GM23338 (cell line): ENCODE measurements around the gene WDR44. TPM values are rescaled to one million over a fixed set of nuclear protein-coding genes. Genes with fewer than 3 reads are reported as not detected.
"Not testable (repeated sequence)": the region's sequence is repeated elsewhere in the genome, so short reads cannot be mapped to it uniquely, and the experiment has no call there.

Experiments
- ATAC-seq: fragments of 200-7000 bp; cut with Tn5 transposase; 3 replicates; pipeline ENCODE4 v1.9.1; 2020
- DNase-seq: peaks from one replicate; pipeline ENCODE4 v3.0.0-alpha.2; 2015; ENCODE audit warnings: low spot score
- H2AFZ ChIP-seq: fragments of 200-600 bp; sonication (generic); 2 replicates; pipeline ENCODE4 v1.8.0; 2016; ENCODE audit warnings: antibody characterized with exemption, mild to moderate bottlenecking, moderate library complexity
- H3F3A ChIP-seq: fragments of 200-600 bp; sonication (generic); replicated peaks from 2 replicates; pipeline ENCODE4 v1.8.0; 2017; ENCODE audit warnings: antibody characterized with exemption, mixed run types, low read depth
- H3K27ac ChIP-seq: fragments of 200-600 bp; sonication (generic); 2 replicates; pipeline ENCODE4 v1.6.1; 2016; ENCODE audit warnings: low read depth
- H3K27me3 ChIP-seq: fragments of 200-600 bp; sonication (generic); 2 replicates; pipeline ENCODE4 v1.8.0; 2016; ENCODE audit warnings: mild to moderate bottlenecking, mixed run types, moderate library complexity; ENCODE audit not compliant: insufficient read depth
- H3K36me3 ChIP-seq: fragments of 200-600 bp; sonication (generic); 2 replicates; pipeline ENCODE4 v1.8.0; 2016; ENCODE audit warnings: mild to moderate bottlenecking; ENCODE audit not compliant: insufficient read depth
- H3K4me1 ChIP-seq: fragments of 200-600 bp; sonication (generic); 2 replicates; pipeline ENCODE4 v1.8.0; 2016; ENCODE audit warnings: mild to moderate bottlenecking, moderate library complexity; ENCODE audit not compliant: insufficient read depth
- H3K4me2 ChIP-seq: fragments of 200-600 bp; sonication (generic); 2 replicates; pipeline ENCODE4 v1.7.1; 2017; ENCODE audit warnings: mixed run types
- H3K4me3 ChIP-seq: fragments of 200-600 bp; sonication (generic); 2 replicates; pipeline ENCODE4 v1.6.1; 2016; ENCODE audit warnings: mixed run types
- H3K79me2 ChIP-seq: fragments of 200-600 bp; sonication (generic); replicated peaks from 2 replicates; pipeline ENCODE4 v1.8.0; 2017; ENCODE audit warnings: mild to moderate bottlenecking; ENCODE audit not compliant: insufficient read depth
- H3K9me2 ChIP-seq: fragments of 200-600 bp; sonication (generic); 2 replicates; pipeline ENCODE4 v1.8.0; 2017; ENCODE audit not compliant: insufficient read depth
- H4K20me1 ChIP-seq: fragments of 200-600 bp; sonication (generic); replicated peaks from 2 replicates; pipeline ENCODE4 v1.8.0; 2017; ENCODE audit warnings: mild to moderate bottlenecking; ENCODE audit not compliant: insufficient read depth
- H3K27ac Mint-ChIP-seq: 2 replicates; pipeline ENCODE4 v1.8.0; 2020; ENCODE audit warnings: inconsistent platforms, mild to moderate bottlenecking, moderate library complexity, mixed read lengths
- H3K27me3 Mint-ChIP-seq: 3 replicates; pipeline ENCODE4 v1.8.0; 2022; ENCODE audit warnings: low read depth, mild to moderate bottlenecking, moderate library complexity, mixed read lengths, inconsistent platforms; ENCODE audit not compliant: insufficient read depth, poor library complexity
- H3K36me3 Mint-ChIP-seq: 3 replicates; pipeline ENCODE4 v1.8.0; 2021; ENCODE audit warnings: low read depth, mild to moderate bottlenecking, inconsistent platforms, moderate library complexity, mixed read lengths
- H3K4me1 Mint-ChIP-seq: 3 replicates; pipeline ENCODE4 v1.8.0; 2020; ENCODE audit warnings: mild to moderate bottlenecking, inconsistent platforms, mixed read lengths
- H3K4me3 Mint-ChIP-seq: 3 replicates; pipeline ENCODE4 v1.8.0; 2021; ENCODE audit warnings: moderate library complexity, mild to moderate bottlenecking, inconsistent platforms, mixed read lengths
- H3K9me3 Mint-ChIP-seq: 3 replicates; pipeline ENCODE4 v1.8.0; 2020; ENCODE audit warnings: moderate library complexity, mild to moderate bottlenecking, inconsistent platforms, mixed read lengths
- POLR2AphosphoS5 ChIP-seq: IDR thresholded peaks from 2 replicates; pipeline ENCODE4 v1.6.1; 2016; ENCODE audit warnings: antibody characterized with exemption, low read depth
- ZNF462 ChIP-seq: fragments of 250-450 bp; sonication (Bioruptor Pico); IDR thresholded peaks from 2 replicates; pipeline ENCODE4 v1.5.0; 2020; ENCODE audit warnings: mild to moderate bottlenecking, moderate library complexity
- long read RNA-seq: library from polyadenylated mRNA; unstranded; transcript quantifications from one replicate; pipeline ENCODE4 v2.0.0, GENCODE V29; 2020; ENCODE audit not compliant: unreplicated experiment
- polyA plus RNA-seq: library from polyadenylated mRNA; unstranded; fragments of >200 nt; fragmentation: Nextera tagmentation; extraction: Ambion mirVana; gene quantifications from 2 replicates; pipeline ENCODE4 v1.2.1, GENCODE V29; 2016
- total RNA-seq: library from RNA; depleted of rRNA; stranded (reverse); fragments of >200 nt; shearing (Covaris generic); gene quantifications from 2 replicates; pipeline ENCODE4 v1.2.3, GENCODE V29; 2014; rRNA removed

The WDR44 gene
- 17.5 and 20.7 TPM in 2 replicates for total RNA-seq
- polyA plus RNA-seq = 19.5 and 21.0 TPM in 2 replicates
- long read RNA-seq, partial matches to known transcripts = 4 of 6 reads
- long read RNA-seq, other reads (novel, unspliced or antisense) = 2 of 6 reads

DNA sequence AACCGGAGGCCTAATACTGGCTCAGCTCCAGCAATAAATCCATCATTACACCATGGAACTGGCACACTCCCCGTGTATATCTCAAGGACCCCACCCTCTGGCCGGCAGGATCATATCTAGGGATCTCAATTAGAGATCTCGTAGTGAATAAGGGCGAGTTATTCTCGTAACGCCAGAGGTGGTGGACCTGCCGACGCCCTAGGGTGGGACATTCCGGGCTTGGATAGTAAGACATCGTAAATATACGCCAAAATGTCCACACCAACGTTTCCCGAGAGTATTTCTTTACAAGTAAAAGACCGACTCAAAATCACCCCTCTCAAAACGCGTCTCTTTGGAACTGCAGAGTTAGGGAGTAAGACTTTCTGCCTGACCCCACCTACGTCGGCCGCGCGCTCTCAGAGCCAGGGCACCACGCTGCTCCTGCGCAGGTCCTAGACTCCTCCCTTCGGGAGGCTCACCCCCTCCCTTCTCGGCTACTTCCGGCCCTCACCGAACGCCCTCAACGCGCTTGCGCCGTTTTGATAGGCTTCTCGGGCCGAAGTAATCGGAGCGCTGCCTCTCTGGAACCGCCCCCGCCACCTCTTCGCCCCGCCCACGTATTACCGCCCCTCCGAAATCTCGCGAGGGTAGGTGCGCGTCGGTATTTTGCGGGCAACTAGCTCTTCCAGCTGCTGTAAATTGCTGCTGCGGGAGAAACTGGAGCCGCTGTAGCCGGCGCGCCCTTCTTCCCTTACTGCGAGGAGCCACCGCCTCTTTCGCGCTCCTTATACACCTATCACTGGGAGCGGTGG is at the start of gene WDR44:
TSS of gene WDR44 (plus strand) at position 643 of the 794 bp plus-strand sequence. CDS start 398 bp downstream, outside the sequence.
- Mint-ChIP-seq H3K4me3 (peak within 1 kb of the TSS; percentile 92), H3K27me3 (peaks cover 4% of the 10 kb centered on the region), H3K9me3 (no peaks in the 10 kb centered on the region), H3K27ac (peak within 1 kb of the TSS; percentile 97), H3K4me1 (peaks cover 17% of the 10 kb centered on the region), H3K36me3 (no peaks in the 10 kb centered on the region)
- Histone ChIP-seq H3K4me1 (peaks cover 4% of the 10 kb centered on the region; the same call in 1 of the 2 replicates), H3K36me3 (no peaks in the 10 kb centered on the region), H4K20me1 (peaks cover 5% of the 10 kb centered on the region; the same call in 1 of the 2 replicates), H3K79me2 (peaks cover 38% of the 10 kb centered on the region), H3K27ac (peak within 1 kb of the TSS; percentile 91), H2AFZ (no peak within 1 kb of the TSS), H3K4me2 (peak within 1 kb of the TSS; percentile 90), H3K4me3 (peak within 1 kb of the TSS; percentile 80), H3F3A (no peaks in the 10 kb centered on the region), H3K9me2 (no peaks in the 10 kb centered on the region), H3K27me3 (peaks cover 7% of the 10 kb centered on the region)
- TF ChIP-seq POLR2AphosphoS5 (peak; percentile 78), ZNF462 (CRISPR knock-in tag) (no peak)
- ATAC-seq = peak; percentile 94
- DNase-seq = peak; percentile 93

DNA sequence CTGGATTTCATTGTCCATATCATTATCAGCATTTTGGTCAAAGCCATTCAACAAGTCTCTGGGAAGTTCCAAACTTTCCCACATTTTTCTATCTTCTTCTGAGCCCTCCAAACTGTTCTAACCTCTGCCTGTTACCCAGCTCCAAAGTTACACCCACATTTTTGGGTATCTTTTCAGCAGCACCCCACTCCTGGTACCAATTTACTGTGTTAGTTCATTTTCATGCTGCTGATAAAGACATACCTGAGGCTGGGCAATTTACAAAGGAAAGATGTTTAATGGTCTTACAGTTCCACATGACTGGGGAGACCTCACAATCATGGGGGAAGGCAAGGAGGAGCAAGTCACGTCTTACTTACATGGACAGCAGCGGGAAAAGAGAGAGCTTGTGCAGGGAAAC is 40.1 kb upstream of the WDR44 start:
- not testable (repeated sequence) for H3F3A ChIP-seq, H3K27ac ChIP-seq, H3K9me2 ChIP-seq, H3K27me3 ChIP-seq, H3K27me3 Mint-ChIP-seq, ATAC-seq, H3K79me2 ChIP-seq, H3K4me3 ChIP-seq, H4K20me1 ChIP-seq, H3K4me1 Mint-ChIP-seq, H2AFZ ChIP-seq, DNase-seq, H3K36me3 ChIP-seq, H3K4me1 ChIP-seq, H3K27ac Mint-ChIP-seq, H3K4me3 Mint-ChIP-seq, H3K4me2 ChIP-seq
- peaks cover 27% of the 10 kb centered on the region for H3K9me3 Mint-ChIP-seq
- peaks cover 21% of the 10 kb centered on the region; the same call in 2 of the 3 replicates for H3K36me3 Mint-ChIP-seq
